ENCODE measurements around the gene TECTA.
"Not testable (repeated sequence)": the region's sequence is repeated elsewhere in the genome, so short reads cannot be mapped to it uniquely, and the experiment has no call there.

The TECTA gene

GRCh38 chr11:121132211-121132976, 31.4 kb downstream of the TECTA start:
- no peak for DNase-seq

DNA sequence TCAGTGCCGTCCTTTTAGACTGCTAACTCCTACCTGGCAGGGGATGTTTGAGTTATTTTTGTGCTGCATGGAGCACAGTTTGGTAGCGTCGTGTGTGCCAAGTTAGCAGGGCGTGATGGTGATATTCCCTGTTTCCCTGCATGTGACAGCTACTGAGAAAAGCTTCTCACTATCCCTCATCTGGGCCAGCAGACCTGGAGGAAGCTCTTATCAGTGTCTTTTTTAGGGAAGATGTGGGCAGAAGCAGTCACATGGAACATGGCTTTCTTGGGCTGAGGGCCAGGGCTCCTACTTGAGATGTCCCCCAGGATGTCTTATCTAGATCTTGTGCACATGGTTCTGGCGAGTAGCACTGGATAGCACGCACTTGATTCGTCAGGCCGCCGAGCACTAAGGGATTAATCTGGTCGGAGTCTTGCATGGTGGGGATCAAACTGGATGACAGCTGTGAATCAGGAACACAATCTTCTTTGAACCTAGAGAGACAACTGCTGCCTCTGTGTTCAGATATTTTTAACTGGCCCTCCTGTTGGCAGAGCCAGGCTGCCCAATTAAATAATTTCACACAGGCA, 33.8 kb downstream of the TECTA start:
- no peak for DNase-seq

GRCh38 chr11:121137005-121137404, 36.0 kb downstream of the TECTA start:
- DNase-seq = no peak

GRCh38 chr11:121138259-121138658, 37.2 kb downstream of the TECTA start:
- no peak for DNase-seq

GRCh38 chr11:121140369-121140768, 39.3 kb downstream of the TECTA start:
- no peak for DNase-seq

DNA sequence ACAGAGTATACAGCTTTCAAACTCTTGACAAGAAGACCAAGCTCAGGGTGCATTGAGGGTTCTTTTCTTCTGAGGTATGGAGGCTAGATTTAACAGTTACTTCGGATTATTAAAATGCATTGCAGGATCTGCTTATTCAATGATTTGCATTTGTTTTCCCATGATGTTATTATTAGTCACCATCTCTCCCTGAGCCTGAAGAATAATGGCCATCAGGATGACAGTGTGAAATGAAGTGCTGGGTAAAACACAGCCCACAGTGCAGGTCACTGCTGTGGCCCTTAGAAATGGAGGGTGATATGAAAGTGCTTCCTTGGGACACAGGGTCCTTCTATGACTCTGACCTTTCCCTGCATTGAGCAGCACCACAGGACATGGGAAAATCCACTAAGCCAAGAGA, 40.0 kb downstream of the TECTA start:
- no peak for DNase-seq

DNA sequence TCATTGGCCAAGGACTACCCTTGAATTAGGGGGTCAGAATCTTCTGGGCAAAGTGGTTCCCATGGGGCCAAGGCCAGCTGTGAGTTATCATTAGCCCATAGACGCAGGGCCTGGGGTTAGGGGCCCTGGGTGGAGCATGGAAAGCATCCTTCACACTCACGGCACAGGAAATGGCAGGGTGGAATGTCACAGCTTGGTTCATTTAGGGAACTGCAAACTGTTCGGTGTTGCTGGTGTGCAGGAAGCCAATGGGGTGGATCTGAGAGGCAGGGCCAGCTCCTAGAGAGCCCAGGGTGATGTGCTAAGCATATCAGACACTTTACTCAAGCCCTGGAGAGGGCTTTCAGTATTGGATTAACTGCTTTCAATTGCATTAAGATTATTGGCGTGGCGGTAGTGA, 42.9 kb downstream of the TECTA start:
- no peak for DNase-seq

- DNase-seq = no peak
These were observed 43.7 kb downstream of the TECTA start for GRCh38 chr11:121144723-121145122.

GRCh38 chr11:121145826-121146225, 44.8 kb downstream of the TECTA start:
- DNase-seq = no peak

GRCh38 chr11:121149116-121149515, 48.1 kb downstream of the TECTA start:
- no peak for DNase-seq

- DNase-seq = no peak
These were observed 50.2 kb downstream of the TECTA start for GRCh38 chr11:121151207-121151688.

- peak; percentile 61 for DNase-seq
These were observed 51.7 kb downstream of the TECTA start for GRCh38 chr11:121152764-121153163.

GRCh38 chr11:121153472-121153871, 52.4 kb downstream of the TECTA start:
- DNase-seq = no peak

- no peak for DNase-seq
These were observed 53.7 kb downstream of the TECTA start for GRCh38 chr11:121154486-121155314.

DNA sequence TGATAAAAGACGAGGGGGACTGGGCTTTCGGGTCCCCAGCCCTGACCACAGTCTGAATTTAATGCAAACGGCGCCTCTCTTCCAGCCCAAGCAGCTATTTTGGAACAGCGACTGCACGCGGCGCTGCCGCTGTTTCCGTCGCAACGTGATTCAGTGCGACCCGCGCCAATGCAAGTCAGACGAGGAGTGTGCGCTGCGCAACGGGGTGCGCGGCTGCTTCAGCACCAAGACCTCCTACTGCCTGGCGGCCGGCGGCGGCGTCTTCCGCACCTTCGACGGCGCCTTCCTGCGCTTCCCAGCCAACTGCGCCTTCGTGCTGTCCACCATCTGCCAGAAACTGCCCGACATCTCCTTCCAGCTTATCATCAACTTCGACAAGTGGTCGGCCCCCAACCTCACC, 56.7 kb downstream of the TECTA start:
- DNase-seq = no peak

DNA sequence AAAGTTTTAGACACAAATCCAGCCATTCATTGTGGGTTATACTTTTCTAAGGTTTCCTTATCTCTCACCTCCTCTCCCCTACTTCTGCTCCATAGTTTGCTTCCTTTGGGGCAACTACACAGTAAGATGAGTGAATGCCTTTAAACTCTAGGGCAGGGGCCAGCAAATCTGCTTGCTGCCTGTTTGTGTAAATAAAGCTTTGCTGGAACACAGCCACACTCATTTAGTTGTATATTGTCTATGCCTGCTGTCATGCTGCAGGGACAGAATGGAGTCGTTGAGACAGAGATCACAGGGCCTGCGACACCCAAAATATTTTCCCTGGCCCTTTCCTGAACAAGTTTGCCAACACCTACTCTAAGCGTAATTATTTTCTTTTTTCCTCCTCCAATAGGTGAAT, 58.7 kb downstream of the TECTA start:
- no peak for DNase-seq

- DNase-seq = no peak
These were observed 60.4 kb downstream of the TECTA start for GRCh38 chr11:121161349-121161917.

DNA sequence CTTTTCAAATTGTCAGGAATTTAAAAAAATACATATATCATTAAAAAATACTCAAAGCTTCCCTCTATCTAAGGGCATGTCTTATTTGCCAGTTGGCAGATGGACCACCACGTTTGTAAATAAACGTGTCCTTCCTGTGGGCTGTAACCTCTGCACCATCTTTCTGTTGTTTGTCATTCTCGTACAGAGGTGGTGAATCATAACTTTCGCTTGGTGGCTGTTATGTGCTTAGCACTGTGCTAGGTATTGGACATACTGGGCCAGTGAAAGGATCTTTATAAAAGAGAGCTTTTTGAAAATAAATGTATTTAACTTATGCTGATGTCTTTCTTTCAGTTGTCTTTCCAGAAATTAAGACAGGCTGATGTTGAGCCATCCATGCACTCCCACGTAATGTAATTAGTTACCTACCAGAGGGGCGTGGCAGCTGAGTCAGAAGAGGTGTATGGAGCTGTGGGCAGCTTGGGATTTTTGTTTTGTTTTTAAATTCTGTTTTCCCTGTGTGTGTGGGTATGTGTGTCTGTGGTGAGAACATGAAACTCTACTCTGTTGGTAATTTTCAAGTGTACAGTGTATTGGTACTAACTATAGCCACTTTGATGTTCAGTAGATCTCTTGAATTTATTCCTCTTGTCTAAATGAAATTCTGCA, 62.7 kb downstream of the TECTA start:
- DNase-seq = no peak

- DNase-seq = not testable (repeated sequence)
These were observed 76.6 kb downstream of the TECTA start for GRCh38 chr11:121177629-121178028.

DNA sequence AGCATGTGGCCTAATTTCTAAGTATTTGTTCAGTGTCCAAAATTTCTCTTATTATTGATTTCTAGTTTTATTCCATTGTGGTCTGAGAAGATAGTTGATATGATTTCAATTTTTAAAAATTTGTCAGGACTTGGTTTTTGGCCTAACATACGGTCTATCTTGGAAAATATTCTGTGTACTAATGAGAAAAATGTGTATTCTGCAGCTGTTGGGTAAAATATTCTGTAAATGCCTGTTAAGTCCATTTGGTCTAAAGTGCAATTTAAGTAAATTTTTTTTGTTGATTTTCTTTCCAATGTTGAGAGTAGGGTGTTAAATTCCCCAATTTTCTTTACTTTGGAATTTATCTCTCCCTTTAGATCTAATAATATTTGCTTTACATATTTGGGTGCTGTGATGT, 78.3 kb downstream of the TECTA start:
- DNase-seq = no peak

GRCh38 chr11:121180183-121180582, 79.1 kb downstream of the TECTA start:
- DNase-seq = no peak

DNA sequence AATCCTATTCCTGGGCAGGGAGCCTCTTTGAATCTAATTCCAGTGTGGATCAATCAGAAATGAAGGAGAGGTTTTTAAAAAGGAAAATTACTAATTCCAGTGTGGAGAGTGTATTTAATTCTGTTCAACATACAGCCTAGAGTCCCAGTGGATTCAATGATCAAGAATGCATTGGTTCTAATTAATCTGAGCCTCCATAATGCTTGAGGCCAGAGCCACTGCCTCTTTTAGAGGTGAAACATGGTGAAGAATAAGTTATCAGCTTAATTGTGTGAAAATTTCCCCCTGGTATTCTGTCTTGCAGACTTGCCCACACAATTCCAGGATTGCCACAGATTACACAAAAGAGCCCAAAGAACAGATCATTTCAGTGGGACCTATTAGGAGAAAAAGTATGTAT, 87.7 kb downstream of the TECTA start:
- no peak for DNase-seq

- no peak for DNase-seq
These were observed 90.8 kb downstream of the TECTA start for GRCh38 chr11:121191818-121192217.
